Gastroesophageal sphincter (tissue), 3 donors: ENCODE results near the gene SMARCA4.

Experiments
- POLR2A ChIP-seq, 2 donors: fragments of 450-650 bp; IDR thresholded peaks; one replicate each; pipeline ENCODE4 v1.6.1; 2017; ENCODE audit warnings: antibody characterized with exemption in 2 of 2, mild to moderate bottlenecking in 2 of 2, moderate library complexity in 1 of 2
- TF ChIP-seq, protein P1 (sequence below), 4 experiments: fragments of 200-600 bp in 2 of 4; fragments of 450-650 bp in 2 of 4; sonication (generic) in 1 of 4; IDR thresholded peaks; one replicate each; pipeline ENCODE4 v1.5.1; 2017 to 2019; ENCODE audit warnings: antibody characterized with exemption in 4 of 4, mild to moderate bottlenecking in 2 of 4, moderate library complexity in 2 of 4

DNA sequence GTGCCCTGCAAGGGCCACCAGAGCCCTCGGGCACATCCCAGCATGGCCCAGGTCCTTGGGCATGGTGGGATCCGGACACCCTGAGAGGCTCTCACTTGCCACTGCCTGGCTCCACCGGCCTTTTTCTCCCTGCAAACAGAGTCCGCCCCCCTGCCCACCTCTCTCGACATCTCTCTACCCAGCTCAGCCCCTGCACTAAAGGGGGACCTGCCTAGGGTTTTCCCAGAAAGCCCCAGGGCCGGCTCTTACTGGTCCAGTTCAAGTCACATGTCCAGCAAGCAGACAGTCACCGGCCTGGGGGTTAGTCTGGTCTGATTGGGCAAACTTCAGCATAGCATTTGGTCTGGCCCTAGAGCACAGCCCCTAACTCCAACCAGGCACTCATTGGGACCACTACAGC lies 52.9 kb downstream of the SMARCA4 start:
- no peak for TF ChIP-seq POLR2A (IDR thresholded peaks at IDR 0.05)
- TF ChIP-seq, protein P1, sequence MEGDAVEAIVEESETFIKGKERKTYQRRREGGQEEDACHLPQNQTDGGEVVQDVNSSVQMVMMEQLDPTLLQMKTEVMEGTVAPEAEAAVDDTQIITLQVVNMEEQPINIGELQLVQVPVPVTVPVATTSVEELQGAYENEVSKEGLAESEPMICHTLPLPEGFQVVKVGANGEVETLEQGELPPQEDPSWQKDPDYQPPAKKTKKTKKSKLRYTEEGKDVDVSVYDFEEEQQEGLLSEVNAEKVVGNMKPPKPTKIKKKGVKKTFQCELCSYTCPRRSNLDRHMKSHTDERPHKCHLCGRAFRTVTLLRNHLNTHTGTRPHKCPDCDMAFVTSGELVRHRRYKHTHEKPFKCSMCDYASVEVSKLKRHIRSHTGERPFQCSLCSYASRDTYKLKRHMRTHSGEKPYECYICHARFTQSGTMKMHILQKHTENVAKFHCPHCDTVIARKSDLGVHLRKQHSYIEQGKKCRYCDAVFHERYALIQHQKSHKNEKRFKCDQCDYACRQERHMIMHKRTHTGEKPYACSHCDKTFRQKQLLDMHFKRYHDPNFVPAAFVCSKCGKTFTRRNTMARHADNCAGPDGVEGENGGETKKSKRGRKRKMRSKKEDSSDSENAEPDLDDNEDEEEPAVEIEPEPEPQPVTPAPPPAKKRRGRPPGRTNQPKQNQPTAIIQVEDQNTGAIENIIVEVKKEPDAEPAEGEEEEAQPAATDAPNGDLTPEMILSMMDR (IDR thresholded peaks at IDR 0.05), result no peak
